GM12864 (cell line): Measurements from ENCODE around the gene MFSD11.

Experiments
- DNase-seq: peaks from one replicate; pipeline ENCODE4 v3.0.0-alpha.2; 2011; ENCODE audit warnings: low read depth
- H3K4me3 ChIP-seq: 2 replicates; pipeline ENCODE4 v1.5.1; 2011; ENCODE audit warnings: mild to moderate bottlenecking, low read depth, low read length, control low read depth
- CTCF ChIP-seq: IDR thresholded peaks from 2 replicates; pipeline ENCODE4 v1.5.1; 2011; ENCODE audit warnings: low read depth, mild to moderate bottlenecking, moderate library complexity, low read length, control low read depth, inconsistent platforms; ENCODE audit errors: missing control alignments

Gene MFSD11

GRCh38 chr17:76791053-76791980, 53.4 kb downstream of the MFSD11 start:
- no peak overlapping the region for H3K4me3 ChIP-seq
- DNase-seq: no peak
- no peak for TF ChIP-seq CTCF

- no peak overlapping the region for H3K4me3 ChIP-seq
- no peak for TF ChIP-seq CTCF
- no peak for DNase-seq
Observed at GRCh38 chr17:76792348-76792747, 54.4 kb downstream of the MFSD11 start.

GRCh38 chr17:76793775-76794174, 55.9 kb downstream of the MFSD11 start:
- DNase-seq: no peak
- no peak overlapping the region for H3K4me3 ChIP-seq
- TF ChIP-seq CTCF: peak; percentile 59

- DNase-seq: no peak
- TF ChIP-seq CTCF: no peak
- no peak overlapping the region for H3K4me3 ChIP-seq
Observed at GRCh38 chr17:76796081-76796480, 58.2 kb downstream of the MFSD11 start.

GRCh38 chr17:76797241-76797840, 59.4 kb downstream of the MFSD11 start:
- no peak overlapping the region for H3K4me3 ChIP-seq
- no peak for DNase-seq
- no peak for TF ChIP-seq CTCF

GRCh38 chr17:76801706-76802105, 63.8 kb downstream of the MFSD11 start:
- DNase-seq: no peak
- TF ChIP-seq CTCF: no peak
- H3K4me3 ChIP-seq: no peak overlapping the region
